HG03558 (cell line): Measurements from ENCODE around the gene MINDY2.
"Not testable (repeated sequence)": the region's sequence is repeated elsewhere in the genome, so short reads cannot be mapped to it uniquely, and the experiment has no call there.

ENCODE experiments used
- ATAC-seq: cut with Tn5 transposase; IDR thresholded peaks from one replicate; pipeline ENCODE4 v1.9.1; 2021; ENCODE audit warnings: moderate number of reproducible peaks; ENCODE audit not compliant: unreplicated experiment; ENCODE audit errors: extremely low read depth

MINDY2 gene

GRCh38 chr15:58749532-58750337, 21.4 kb upstream of the MINDY2 start, which contains the start of gene ADAM10:
Gene ADAM10 (minus strand): TSS chr15:58749707. CDS start chr15:58749534, 173 bp downstream.
- ATAC-seq, result peak; percentile 73

- ATAC-seq, result no peak
Measured at GRCh38 chr15:58752716-58753115, 18.4 kb upstream of the MINDY2 start.

- ATAC-seq, result no peak
Measured at GRCh38 chr15:58755350-58755749, 15.8 kb upstream of the MINDY2 start.

GRCh38 chr15:58755956-58756355, 15.1 kb upstream of the MINDY2 start:
- ATAC-seq, result no peak

- ATAC-seq, result no peak
Measured at GRCh38 chr15:58758141-58758540, 13.0 kb upstream of the MINDY2 start.

- no peak for ATAC-seq
Measured at GRCh38 chr15:58760385-58761009, 10.6 kb upstream of the MINDY2 start.

- no peak for ATAC-seq
Measured at GRCh38 chr15:58761010-58761388, 10.1 kb upstream of the MINDY2 start.

- ATAC-seq, result no peak
Measured at GRCh38 chr15:58762285-58762684, 8.8 kb upstream of the MINDY2 start.

- no peak for ATAC-seq
Measured at GRCh38 chr15:58762731-58763130, 8.4 kb upstream of the MINDY2 start.

GRCh38 chr15:58764468-58764867, 6.6 kb upstream of the MINDY2 start:
- ATAC-seq, result no peak

- no peak for ATAC-seq
Measured at GRCh38 chr15:58766290-58766689, 4.8 kb upstream of the MINDY2 start.

- not testable (repeated sequence) for ATAC-seq
Measured at GRCh38 chr15:58768601-58769004, 2.5 kb upstream of the MINDY2 start.

GRCh38 chr15:58770519-58770856, 614 bp upstream of the MINDY2 start:
- ATAC-seq, result no peak

GRCh38 chr15:58771621-58772250, 634 bp downstream of the MINDY2 start:
- no peak for ATAC-seq

GRCh38 chr15:58773024-58773423, 1.9 kb downstream of the MINDY2 start:
- no peak for ATAC-seq

- no peak for ATAC-seq
Measured at GRCh38 chr15:58775402-58775801, 4.3 kb downstream of the MINDY2 start.

- no peak for ATAC-seq
Measured at GRCh38 chr15:58777107-58777506, 6.0 kb downstream of the MINDY2 start.

- no peak for ATAC-seq
Measured at GRCh38 chr15:58779554-58779953, 8.5 kb downstream of the MINDY2 start.

- ATAC-seq, result no peak
Measured at GRCh38 chr15:58785355-58785754, 14.3 kb downstream of the MINDY2 start.

GRCh38 chr15:58788056-58788710, 17.1 kb downstream of the MINDY2 start:
- no peak for ATAC-seq

GRCh38 chr15:58793862-58794261, 22.8 kb downstream of the MINDY2 start:
- ATAC-seq, result no peak
